Measurements from ENCODE around the gene SLC22A15. TPM values are rescaled to one million over a fixed set of nuclear protein-coding genes. Genes with fewer than 3 reads are reported as not detected.
"Not testable (repeated sequence)": the region's sequence is repeated elsewhere in the genome, so short reads cannot be mapped to it uniquely, and the experiment has no call there.

The SLC22A15 gene
- total and polyA plus RNA-seq, 5 experiments from 2014 or later: 0.27 to 0.39 TPM; not detected in 3

- ATAC-seq (no peak), DNase-seq (no peak)
- Mint-ChIP-seq H3K4me1 (peaks cover 2 to 11% (median 10%) of the 10 kb centered on the region in 4 donors), H3K9me3 (no peaks in the 10 kb centered on the region), H3K4me3 (no peak overlapping the region), H3K27ac (no peak overlapping the region), H3K36me3 (peaks cover 0 to 4% (median 0%) of the 10 kb centered on the region in 3 donors), H3K27me3 (peaks cover 7 to 13% (median 10%) of the 10 kb centered on the region in 5 donors)
- POLR2A ChIA-PET: no interaction called here
Measured at GRCh38 chr1:115987623-115988022, 11.3 kb downstream of the SLC22A15 start.

- Mint-ChIP-seq H3K27me3 (peaks cover 5 to 13% (median 10%) of the 10 kb centered on the region in 5 donors), H3K36me3 (peaks cover 0 to 4% (median 0%) of the 10 kb centered on the region in 3 donors), H3K4me1 (peaks cover 2 to 14% (median 10%) of the 10 kb centered on the region in 4 donors), H3K9me3 (no peaks in the 10 kb centered on the region), H3K27ac (no peak overlapping the region), H3K4me3 (no peak overlapping the region)
- ATAC-seq: no peak
- no peak for DNase-seq
- POLR2A ChIA-PET: no interaction called here
Measured at GRCh38 chr1:115988953-115989352, 12.6 kb downstream of the SLC22A15 start.

GRCh38 chr1:115989699-115990098 lies 13.4 kb downstream of the SLC22A15 start:
- Mint-ChIP-seq H3K9me3 (no peaks in the 10 kb centered on the region), H3K36me3 (peaks cover 0 to 4% (median 0%) of the 10 kb centered on the region in 3 donors), H3K4me3 (no peak overlapping the region), H3K27me3 (peaks cover 5 to 13% (median 10%) of the 10 kb centered on the region in 5 donors), H3K4me1 (peaks cover 2 to 14% (median 10%) of the 10 kb centered on the region in 4 donors), H3K27ac (peak overlapping the region in 1 of 10 donors; percentile 50)
- ATAC-seq: no peak
- no peak for DNase-seq
- POLR2A ChIA-PET: no interaction called here

GRCh38 chr1:115991909-115992308 lies 15.6 kb downstream of the SLC22A15 start:
- peaks cover 0 to 7% (median 3%) of the 10 kb centered on the region in 9 donors for H3K9me3 Mint-ChIP-seq
- DNase-seq: peak in 3 of 10 donors; percentile 12 to 52 (median 40)
- peaks cover 2 to 14% (median 10%) of the 10 kb centered on the region in 4 donors for H3K4me1 Mint-ChIP-seq
- H3K36me3 Mint-ChIP-seq: peaks cover 0 to 5% (median 0%) of the 10 kb centered on the region in 3 donors
- H3K27me3 Mint-ChIP-seq: peaks cover 2 to 9% (median 7%) of the 10 kb centered on the region in 5 donors
- ATAC-seq: peak; percentile 54 to 70
- peak overlapping the region in 8 of 10 donors; percentile 13 to 82 (median 54) for H3K27ac Mint-ChIP-seq
- POLR2A ChIA-PET: no interaction called here
- peak overlapping the region in 6 of 10 donors; percentile 12 to 58 (median 50) for H3K4me3 Mint-ChIP-seq

- DNase-seq, H3K4me1 Mint-ChIP-seq, H3K4me3 Mint-ChIP-seq, POLR2A ChIA-PET, ATAC-seq, H3K27ac Mint-ChIP-seq: not testable (repeated sequence)
- Mint-ChIP-seq H3K9me3 (peaks cover 25 to 55% (median 36%) of the 10 kb centered on the region in 9 donors), H3K27me3 (peaks cover 0 to 12% (median 3%) of the 10 kb centered on the region in 5 donors), H3K36me3 (peaks cover 2 to 37% (median 34%) of the 10 kb centered on the region in 3 donors)
Measured at GRCh38 chr1:115997921-115998320, 21.6 kb downstream of the SLC22A15 start.

GRCh38 chr1:116001739-116002487 lies 25.6 kb downstream of the SLC22A15 start:
- H3K27me3 Mint-ChIP-seq: peaks cover 1 to 12% (median 4%) of the 10 kb centered on the region in 5 donors
- peaks cover 22 to 48% (median 36%) of the 10 kb centered on the region in 9 donors for H3K9me3 Mint-ChIP-seq
- no peak for ATAC-seq
- DNase-seq: no peak
- H3K4me3 Mint-ChIP-seq: no peak overlapping the region
- peaks cover 2 to 41% (median 31%) of the 10 kb centered on the region in 3 donors for H3K36me3 Mint-ChIP-seq
- H3K4me1 Mint-ChIP-seq: peaks cover 7 to 16% (median 12%) of the 10 kb centered on the region in 4 donors
- POLR2A ChIA-PET: no interaction called here
- H3K27ac Mint-ChIP-seq: no peak overlapping the region

- Mint-ChIP-seq H3K36me3 (peaks cover 2 to 34% (median 21%) of the 10 kb centered on the region in 3 donors), H3K4me3 (no peak overlapping the region)
Measured at GRCh38 chr1:116002781-116003420, 26.6 kb downstream of the SLC22A15 start.

GRCh38 chr1:116003823-116004222 lies 27.5 kb downstream of the SLC22A15 start:
- Mint-ChIP-seq H3K4me1 (peaks cover 7 to 19% (median 15%) of the 10 kb centered on the region in 4 donors), H3K9me3 (peaks cover 4 to 29% (median 18%) of the 10 kb centered on the region in 9 donors), H3K27ac (no peak overlapping the region), H3K27me3 (peaks cover 0 to 12% (median 2%) of the 10 kb centered on the region in 5 donors), H3K36me3 (peaks cover 0 to 25% (median 12%) of the 10 kb centered on the region in 3 donors), H3K4me3 (no peak overlapping the region)
- ATAC-seq (no peak), DNase-seq (no peak)
- POLR2A ChIA-PET: no interaction called here

More at GRCh38 chr1:116002781-116003420, 26.6 kb downstream of the SLC22A15 start:
- no peak overlapping the region for H3K27ac Mint-ChIP-seq
- POLR2A ChIA-PET: no interaction called here
- peaks cover 13 to 38% (median 28%) of the 10 kb centered on the region in 9 donors for H3K9me3 Mint-ChIP-seq
- peaks cover 7 to 19% (median 15%) of the 10 kb centered on the region in 4 donors for H3K4me1 Mint-ChIP-seq
- peaks cover 0 to 12% (median 2%) of the 10 kb centered on the region in 5 donors for H3K27me3 Mint-ChIP-seq
- ATAC-seq: no peak
- DNase-seq: no peak

GRCh38 chr1:116006486-116006964 lies 30.2 kb downstream of the SLC22A15 start:
- peaks cover 0 to 4% (median 2%) of the 10 kb centered on the region in 9 donors for H3K9me3 Mint-ChIP-seq
- DNase-seq (peak in 4 of 10 donors; percentile 3 to 33 (median 21)), ATAC-seq (peak; percentile 44 to 83)
- POLR2A ChIA-PET: no interaction called here
- H3K27me3 Mint-ChIP-seq: peaks cover 0 to 11% (median 2%) of the 10 kb centered on the region in 5 donors
- peak overlapping the region; percentile 69 to 96 (median 89) for H3K27ac Mint-ChIP-seq
- H3K36me3 Mint-ChIP-seq: peaks cover 0 to 8% (median under 1%) of the 10 kb centered on the region in 3 donors
- H3K4me3 Mint-ChIP-seq: peak overlapping the region; percentile 68 to 85 (median 79)
- peaks cover 7 to 19% (median 15%) of the 10 kb centered on the region in 4 donors for H3K4me1 Mint-ChIP-seq

- ATAC-seq (no peak), DNase-seq (no peak)
- Mint-ChIP-seq H3K4me3 (no peak overlapping the region), H3K36me3 (no peaks in the 10 kb centered on the region), H3K4me1 (peaks cover 7 to 18% (median 15%) of the 10 kb centered on the region in 4 donors), H3K27me3 (peaks cover 0 to 8% (median 0%) of the 10 kb centered on the region in 5 donors), H3K27ac (peak overlapping the region in 1 of 10 donors; percentile 52), H3K9me3 (no peaks in the 10 kb centered on the region)
- POLR2A ChIA-PET: no interaction called here
Measured at GRCh38 chr1:116008656-116009390, 32.5 kb downstream of the SLC22A15 start.

GRCh38 chr1:116012716-116013115 lies 36.4 kb downstream of the SLC22A15 start:
- DNase-seq: no peak
- ATAC-seq: no peak
- Mint-ChIP-seq H3K27me3 (peaks cover 0 to 9% (median 0%) of the 10 kb centered on the region in 5 donors), H3K4me3 (no peak overlapping the region), H3K4me1 (peaks cover 0 to 2% (median 0%) of the 10 kb centered on the region in 4 donors), H3K27ac (no peak overlapping the region), H3K9me3 (no peaks in the 10 kb centered on the region), H3K36me3 (no peaks in the 10 kb centered on the region)
- POLR2A ChIA-PET: no interaction called here

GRCh38 chr1:116015679-116016078 lies 39.4 kb downstream of the SLC22A15 start:
- peaks cover 0 to 9% (median 1%) of the 10 kb centered on the region in 5 donors for H3K27me3 Mint-ChIP-seq

More at GRCh38 chr1:116015679-116016078, 39.4 kb downstream of the SLC22A15 start:
- DNase-seq (no peak), ATAC-seq (no peak)
- POLR2A ChIA-PET: no interaction called here
- Mint-ChIP-seq H3K4me3 (no peak overlapping the region), H3K9me3 (no peaks in the 10 kb centered on the region), H3K27ac (no peak overlapping the region), H3K36me3 (no peaks in the 10 kb centered on the region), H3K4me1 (peaks cover 0 to 2% (median 0%) of the 10 kb centered on the region in 4 donors)
